PC-9 (cell line): ENCODE data around the gene SLC44A5. TPM values are rescaled to one million over a fixed set of nuclear protein-coding genes. Genes with fewer than 3 reads are reported as not detected.

ENCODE experiments used
- BruUV-seq: library from RNA; stranded (reverse); fragments of 400-500 nt; replicated peaks from 2 replicates; lab custom pipeline; 2021; lab: Mats Ljungman, UMichigan
- CTCF ChIA-PET: fragments of 300-600 bp; sonication (Branson Sonifier 250); formaldehyde crosslinking; loops from one replicate; lab custom pipeline; 2022; ENCODE audit warnings: antibody characterized with exemption; lab: Charles Lee
- POLR2A ChIA-PET: fragments of 300-600 bp; sonication (Branson Sonifier 250); formaldehyde crosslinking; loops from one replicate; lab custom pipeline; 2022; ENCODE audit warnings: antibody characterized with exemption; ENCODE audit not compliant: unreplicated experiment; lab: Charles Lee
- DNase-seq, 2 experiments: peaks; one replicate each; pipeline versions ENCODE4 v3.0.0 to v3.0.0-alpha.2; 2015 to 2022; ENCODE audit warnings: mixed read lengths in 1 of 2
- H2AFZ ChIP-seq: fragments of 200-600 bp; sonication (generic); 2 replicates; pipeline ENCODE4 v1.8.1; 2017; ENCODE audit warnings: antibody characterized with exemption
- H3F3A ChIP-seq: fragments of 200-600 bp; sonication (generic); 2 replicates; pipeline ENCODE4 v1.8.1; 2017; ENCODE audit warnings: antibody characterized with exemption, mild to moderate bottlenecking, low read depth; ENCODE audit not compliant: insufficient read depth
- H3K27ac ChIP-seq: fragments of 200-600 bp; sonication (generic); 2 replicates; pipeline ENCODE4 v1.6.1; 2016; ENCODE audit warnings: mixed run types
- H3K27me3 ChIP-seq: fragments of 200-600 bp; sonication (generic); 2 replicates; pipeline ENCODE4 v1.6.1; 2016; ENCODE audit warnings: low read depth, mixed run types; ENCODE audit not compliant: insufficient read depth
- H3K36me3 ChIP-seq: fragments of 200-600 bp; sonication (generic); 2 replicates; pipeline ENCODE4 v1.6.1; 2016; ENCODE audit warnings: low read depth, mixed run types
- H3K4me1 ChIP-seq: fragments of 200-600 bp; sonication (generic); replicated peaks from 2 replicates; pipeline ENCODE4 v1.6.1; 2016; ENCODE audit warnings: mixed run types; ENCODE audit not compliant: insufficient read depth
- H3K4me2 ChIP-seq: fragments of 200-600 bp; sonication (generic); 2 replicates; pipeline ENCODE4 v1.6.1; 2017; ENCODE audit warnings: mixed run types
- H3K4me3 ChIP-seq: fragments of 200-600 bp; sonication (generic); 2 replicates; pipeline ENCODE4 v1.6.1; 2016; ENCODE audit warnings: mixed run types
- H3K79me2 ChIP-seq: fragments of 200-600 bp; sonication (generic); 2 replicates; pipeline ENCODE4 v1.6.1; 2017; ENCODE audit warnings: low read depth, mixed run types
- H3K9me2 ChIP-seq: fragments of 200-600 bp; sonication (generic); 2 replicates; pipeline ENCODE4 v1.8.1; 2017; ENCODE audit warnings: mild to moderate bottlenecking; ENCODE audit not compliant: insufficient read depth
- H3K9me3 ChIP-seq: fragments of 200-600 bp; sonication (generic); 2 replicates; pipeline ENCODE4 v1.8.1; 2016; ENCODE audit warnings: low read depth; ENCODE audit not compliant: insufficient read depth
- H4K20me1 ChIP-seq: fragments of 200-600 bp; sonication (generic); 2 replicates; pipeline ENCODE4 v1.8.1; 2017; ENCODE audit not compliant: insufficient read depth
- EZH2 ChIP-seq: fragments of 200-600 bp; sonication (generic); IDR thresholded peaks from 2 replicates; pipeline ENCODE4 v1.8.0; 2017; ENCODE audit warnings: antibody characterized with exemption, low read depth
- intact Hi-C: fragments of 100-400 bp; cut with micrococcal nuclease; formaldehyde crosslinking; loops from one replicate; pipeline ENCODE4 v1.10.0; 2022; ENCODE audit not compliant: unreplicated experiment
- total RNA-seq: library from RNA; stranded (reverse); gene quantifications from 2 replicates; pipeline ENCODE4 v1.2.3, GENCODE V29; 2021
- TF ChIP-seq, protein P1 (sequence below): fragments of 200-600 bp; sonication (generic); conservative IDR thresholded peaks from 2 replicates; pipeline ENCODE4 v1.6.1; 2017; ENCODE audit warnings: mixed run types, antibody characterized with exemption, mild to moderate bottlenecking, moderate library complexity

SLC44A5 gene
- total RNA-seq, 1 experiment from 2014 or later, result 0.09 TPM

- Histone ChIP-seq H3K79me2 (no peaks in the 10 kb centered on the region), H3K9me2 (no peaks in the 10 kb centered on the region), H3K27ac (no peak overlapping the region), H3K36me3 (no peaks in the 10 kb centered on the region), H3F3A (no peaks in the 10 kb centered on the region), H3K4me3 (no peak overlapping the region), H2AFZ (no peak overlapping the region), H3K27me3 (no peaks in the 10 kb centered on the region), H3K4me2 (no peak overlapping the region), H4K20me1 (no peaks in the 10 kb centered on the region; the same call in 1 of the 2 replicates), H3K4me1 (no peaks in the 10 kb centered on the region), H3K9me3 (no peaks in the 10 kb centered on the region)
- ChIA-PET POLR2A (no interaction called here), CTCF (no interaction called here)
- TF ChIP-seq, protein P1, sequence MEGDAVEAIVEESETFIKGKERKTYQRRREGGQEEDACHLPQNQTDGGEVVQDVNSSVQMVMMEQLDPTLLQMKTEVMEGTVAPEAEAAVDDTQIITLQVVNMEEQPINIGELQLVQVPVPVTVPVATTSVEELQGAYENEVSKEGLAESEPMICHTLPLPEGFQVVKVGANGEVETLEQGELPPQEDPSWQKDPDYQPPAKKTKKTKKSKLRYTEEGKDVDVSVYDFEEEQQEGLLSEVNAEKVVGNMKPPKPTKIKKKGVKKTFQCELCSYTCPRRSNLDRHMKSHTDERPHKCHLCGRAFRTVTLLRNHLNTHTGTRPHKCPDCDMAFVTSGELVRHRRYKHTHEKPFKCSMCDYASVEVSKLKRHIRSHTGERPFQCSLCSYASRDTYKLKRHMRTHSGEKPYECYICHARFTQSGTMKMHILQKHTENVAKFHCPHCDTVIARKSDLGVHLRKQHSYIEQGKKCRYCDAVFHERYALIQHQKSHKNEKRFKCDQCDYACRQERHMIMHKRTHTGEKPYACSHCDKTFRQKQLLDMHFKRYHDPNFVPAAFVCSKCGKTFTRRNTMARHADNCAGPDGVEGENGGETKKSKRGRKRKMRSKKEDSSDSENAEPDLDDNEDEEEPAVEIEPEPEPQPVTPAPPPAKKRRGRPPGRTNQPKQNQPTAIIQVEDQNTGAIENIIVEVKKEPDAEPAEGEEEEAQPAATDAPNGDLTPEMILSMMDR, result no peak
- TF ChIP-seq EZH2, result no peak
- intact Hi-C loops, result no loop called here
- DNase-seq, result no peak
- BruUV-seq, result no TSS peak
Measured at GRCh38 chr1:75237316-75237715, 373.6 kb downstream of the SLC44A5 start.

DNA sequence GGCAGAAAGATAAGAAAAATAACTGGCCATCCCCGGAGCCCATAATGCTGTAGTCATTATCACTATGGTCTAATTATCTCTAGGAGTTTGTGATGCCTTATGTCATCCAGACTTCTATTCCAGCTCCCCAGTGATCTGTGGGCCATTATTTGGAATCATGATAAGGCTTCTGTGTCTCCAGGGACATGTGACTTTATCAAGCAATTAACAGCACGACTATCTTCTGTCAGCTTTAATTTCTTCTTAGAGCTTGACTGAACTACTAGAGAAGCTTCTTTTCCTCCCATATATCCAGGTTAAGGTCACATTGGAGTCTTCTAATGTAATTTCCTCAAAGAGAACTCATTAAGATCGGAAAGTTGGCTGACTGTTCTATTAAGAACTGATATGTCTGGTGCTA, 376.4 kb downstream of the SLC44A5 start:
- intact Hi-C loops, result no loop called here
- no peak for DNase-seq
- no peak overlapping the region for H3K4me3 ChIP-seq
- no TSS peak for BruUV-seq
- H3K4me2 ChIP-seq, result no peak overlapping the region
- no peaks in the 10 kb centered on the region for H3K79me2 ChIP-seq
- no peaks in the 10 kb centered on the region for H3K4me1 ChIP-seq
- no peak overlapping the region for H2AFZ ChIP-seq
- no peaks in the 10 kb centered on the region for H3K9me3 ChIP-seq
- ChIA-PET CTCF (no interaction called here), POLR2A (no interaction called here)
- no peaks in the 10 kb centered on the region for H3F3A ChIP-seq
- H4K20me1 ChIP-seq, result no peaks in the 10 kb centered on the region
- TF ChIP-seq, protein P1, result no peak
- TF ChIP-seq EZH2, result no peak
- H3K27ac ChIP-seq, result no peak overlapping the region
- no peaks in the 10 kb centered on the region for H3K9me2 ChIP-seq
- no peaks in the 10 kb centered on the region for H3K36me3 ChIP-seq
- no peaks in the 10 kb centered on the region for H3K27me3 ChIP-seq

- no peaks in the 10 kb centered on the region for H3K4me1 ChIP-seq
- POLR2A ChIA-PET, result no interaction called here
- no peak overlapping the region for H3K4me3 ChIP-seq
- TF ChIP-seq, protein P1, result peak; percentile 93
- TF ChIP-seq EZH2, result no peak
- BruUV-seq, result no TSS peak
- H3K79me2 ChIP-seq, result no peaks in the 10 kb centered on the region
- no peak overlapping the region for H3K27ac ChIP-seq
- no peaks in the 10 kb centered on the region for H3K36me3 ChIP-seq
- H3K9me3 ChIP-seq, result no peaks in the 10 kb centered on the region
- no peaks in the 10 kb centered on the region for H3K27me3 ChIP-seq
- H4K20me1 ChIP-seq, result no peaks in the 10 kb centered on the region
- H3K9me2 ChIP-seq, result no peaks in the 10 kb centered on the region
- DNase-seq, result no peak
- CTCF ChIA-PET, result no interaction called here
- no peak overlapping the region for H2AFZ ChIP-seq
- no peak overlapping the region for H3K4me2 ChIP-seq
- H3F3A ChIP-seq, result no peaks in the 10 kb centered on the region
- intact Hi-C loops, result no loop called here
Measured at GRCh38 chr1:75233302-75233929, 377.5 kb downstream of the SLC44A5 start.
